WTC11 (cell line): Measurements from ENCODE around the gene MOB3B. TPM values are rescaled to one million over a fixed set of nuclear protein-coding genes. Genes with fewer than 3 reads are reported as not detected.

Experiments used
- ATAC-seq: fragments of 200-7000 bp; cut with Tn5 transposase; 2 replicates; pipeline ENCODE4 v1.10.0; 2021; ENCODE audit warnings: mild to moderate bottlenecking, moderate library complexity
- CTCF ChIA-PET: fragments of 300-600 bp; sonication (Branson Sonifier 250); formaldehyde crosslinking; loops from one replicate; lab custom pipeline; 2021; ENCODE audit warnings: antibody characterized with exemption; lab: Charles Lee
- POLR2A ChIA-PET: fragments of 350-600 bp; sonication (Branson Sonifier 250); formaldehyde crosslinking; loops from one replicate; lab custom pipeline; 2021; ENCODE audit warnings: antibody characterized with exemption; lab: Charles Lee
- DNase-seq: peaks from one replicate; pipeline ENCODE4 v3.0.0; 2021; ENCODE audit warnings: low spot score
- H3K27ac Mint-ChIP-seq: 2 replicates; pipeline ENCODE4 v1.8.0; 2021; ENCODE audit warnings: mixed read lengths
- H3K27me3 Mint-ChIP-seq: 2 replicates; pipeline ENCODE4 v1.8.0; 2021; ENCODE audit warnings: low read depth, mild to moderate bottlenecking, moderate library complexity, mixed read lengths
- H3K36me3 Mint-ChIP-seq: 2 replicates; pipeline ENCODE4 v1.8.0; 2021; ENCODE audit warnings: mixed read lengths
- H3K4me1 Mint-ChIP-seq: 2 replicates; pipeline ENCODE4 v1.8.0; 2022; ENCODE audit warnings: mixed read lengths
- H3K4me3 Mint-ChIP-seq: 2 replicates; pipeline ENCODE4 v1.8.0; 2021; ENCODE audit warnings: mild to moderate bottlenecking, moderate library complexity, mixed read lengths
- H3K9me3 Mint-ChIP-seq: 2 replicates; pipeline ENCODE4 v1.8.0; 2021; ENCODE audit warnings: mixed read lengths
- AR ChIP-seq: fragments of 250-450 bp; sonication (Bioruptor Pico); IDR thresholded peaks from 2 replicates; pipeline ENCODE4 v1.9.0; 2021; ENCODE audit warnings: mild to moderate bottlenecking
- ATF1 ChIP-seq: sonication (generic); formaldehyde crosslinking; IDR thresholded peaks from 2 replicates; pipeline ENCODE4 v1.8.1; 2023; ENCODE audit warnings: mild to moderate bottlenecking, moderate library complexity, missing genetic modification reagents
- CREB1 ChIP-seq: sonication (generic); formaldehyde crosslinking; IDR thresholded peaks from 2 replicates; pipeline ENCODE4 v1.8.0; 2023; ENCODE audit warnings: mild to moderate bottlenecking, missing genetic modification reagents
- ELF4 ChIP-seq: sonication (generic); formaldehyde crosslinking; IDR thresholded peaks from 2 replicates; pipeline ENCODE4 v1.8.1; 2022; ENCODE audit warnings: low read depth, mild to moderate bottlenecking, moderate library complexity, missing genetic modification reagents
- GABPB1 ChIP-seq: sonication (generic); formaldehyde crosslinking; IDR thresholded peaks from 2 replicates; pipeline ENCODE4 v1.8.1; 2023; ENCODE audit warnings: mild to moderate bottlenecking, missing genetic modification reagents
- JAZF1 ChIP-seq: fragments of 250-450 bp; sonication (Bioruptor Pico); IDR thresholded peaks from 2 replicates; pipeline ENCODE4 v1.9.0; 2021; ENCODE audit warnings: moderate library complexity, mild to moderate bottlenecking, inconsistent platforms
- MAX ChIP-seq: sonication (generic); formaldehyde crosslinking; IDR thresholded peaks from 2 replicates; pipeline ENCODE4 v1.8.0; 2022; ENCODE audit warnings: mild to moderate bottlenecking, missing genetic modification reagents
- MXD4 ChIP-seq: fragments of 250-450 bp; sonication (Bioruptor Pico); IDR thresholded peaks from 2 replicates; pipeline ENCODE4 v1.8.0; 2021; ENCODE audit warnings: mild to moderate bottlenecking, moderate library complexity, borderline replicate concordance
- NFYB ChIP-seq: sonication (generic); formaldehyde crosslinking; conservative IDR thresholded peaks from 2 replicates; pipeline ENCODE4 v1.8.0; 2022; ENCODE audit warnings: low read depth, missing genetic modification reagents
- NR1H2 ChIP-seq: sonication (generic); formaldehyde crosslinking; IDR thresholded peaks from 2 replicates; pipeline ENCODE4 v1.9.0; 2021; ENCODE audit warnings: mild to moderate bottlenecking, moderate library complexity, missing genetic modification reagents
- PRDM15 ChIP-seq: sonication (generic); formaldehyde crosslinking; IDR thresholded peaks from 2 replicates; pipeline ENCODE4 v1.8.0; 2022; ENCODE audit warnings: missing genetic modification reagents
- SMAD4 ChIP-seq: sonication (generic); formaldehyde crosslinking; IDR thresholded peaks from 2 replicates; pipeline ENCODE4 v1.8.0; 2022; ENCODE audit warnings: mild to moderate bottlenecking, missing genetic modification reagents
- ZNF416 ChIP-seq: fragments of 250-450 bp; sonication (Bioruptor Pico); IDR thresholded peaks from 2 replicates; pipeline ENCODE4 v1.9.0; 2021; ENCODE audit warnings: mild to moderate bottlenecking, inconsistent platforms
- total RNA-seq: library from RNA; stranded (reverse); gene quantifications from 3 replicates; pipeline ENCODE4 v1.2.3, GENCODE V29; 2021
- TF ChIP-seq, protein P1 (sequence below): sonication (generic); formaldehyde crosslinking; IDR thresholded peaks from 2 replicates; pipeline ENCODE4 v1.8.1; 2023; ENCODE audit warnings: mild to moderate bottlenecking, missing genetic modification reagents
- TF ChIP-seq, protein P2 (sequence below): sonication (generic); formaldehyde crosslinking; IDR thresholded peaks from 2 replicates; pipeline ENCODE4 v1.8.0; 2023; ENCODE audit warnings: mild to moderate bottlenecking, missing genetic modification reagents

Gene MOB3B
- total RNA-seq, 1 experiment from 2014 or later: 25.1 TPM

DNA sequence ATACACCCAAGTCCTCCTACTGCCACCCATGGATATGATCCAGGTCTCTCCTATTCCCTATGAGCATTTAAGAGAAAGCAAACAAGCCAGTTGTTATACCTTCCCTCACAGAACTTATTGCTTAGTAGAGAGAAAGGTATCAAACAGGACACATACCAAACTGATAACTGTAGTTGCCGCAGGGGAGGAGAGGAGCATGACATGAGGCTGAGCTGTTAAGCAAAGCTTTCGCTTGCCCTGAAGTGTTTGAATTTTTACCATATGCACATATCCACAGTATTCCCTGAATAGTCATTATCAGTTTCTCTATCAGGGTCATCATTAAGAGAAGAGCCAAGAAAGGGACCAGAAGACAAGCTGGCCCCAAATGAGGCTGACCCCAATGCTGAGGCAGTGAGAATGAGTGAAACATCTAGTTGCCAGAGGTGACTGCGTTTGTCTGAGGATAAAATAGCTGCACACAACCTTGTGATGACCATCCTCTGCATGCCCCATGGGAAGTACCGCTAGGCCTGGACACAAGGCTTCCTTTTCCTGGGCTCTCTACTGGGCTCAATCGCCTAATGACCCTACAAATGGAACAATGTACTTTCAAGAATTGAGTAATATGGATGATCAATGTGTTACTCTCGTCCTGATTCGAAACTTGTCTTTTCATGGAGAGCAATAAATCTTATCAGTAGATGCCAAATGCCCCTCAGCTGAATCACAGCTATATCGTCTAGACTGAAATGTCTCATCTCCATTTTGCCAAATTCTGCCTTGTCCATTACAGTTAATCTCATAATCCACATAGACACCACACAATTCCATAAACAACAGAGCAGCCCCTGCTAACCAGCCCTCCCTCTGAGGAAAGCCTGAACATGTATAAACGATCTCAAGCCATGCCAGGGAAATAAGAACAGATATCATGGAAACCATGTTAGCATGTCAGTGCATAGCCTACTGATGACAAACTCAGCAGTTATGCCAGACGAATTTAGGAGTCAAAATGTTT lies 9.8 kb downstream of the MOB3B start:
- ChIA-PET POLR2A (no interaction called here), CTCF (no interaction called here)
- DNase-seq: no peak
- ATAC-seq: no peak
- Mint-ChIP-seq H3K4me3 (no peak overlapping the region), H3K27ac (no peak overlapping the region), H3K27me3 (no peaks in the 10 kb centered on the region), H3K4me1 (peaks cover 52% of the 10 kb centered on the region), H3K9me3 (no peaks in the 10 kb centered on the region), H3K36me3 (peaks cover 5% of the 10 kb centered on the region; the same call in 1 of the 2 replicates)
- TF ChIP-seq AR (CRISPR knock-in tag): no peak
- no peak for TF ChIP-seq JAZF1 (CRISPR knock-in tag)
- no peak for TF ChIP-seq NFYB (CRISPR knock-in tag)
- TF ChIP-seq ELF4 (CRISPR knock-in tag): no peak
- TF ChIP-seq, protein P1, sequence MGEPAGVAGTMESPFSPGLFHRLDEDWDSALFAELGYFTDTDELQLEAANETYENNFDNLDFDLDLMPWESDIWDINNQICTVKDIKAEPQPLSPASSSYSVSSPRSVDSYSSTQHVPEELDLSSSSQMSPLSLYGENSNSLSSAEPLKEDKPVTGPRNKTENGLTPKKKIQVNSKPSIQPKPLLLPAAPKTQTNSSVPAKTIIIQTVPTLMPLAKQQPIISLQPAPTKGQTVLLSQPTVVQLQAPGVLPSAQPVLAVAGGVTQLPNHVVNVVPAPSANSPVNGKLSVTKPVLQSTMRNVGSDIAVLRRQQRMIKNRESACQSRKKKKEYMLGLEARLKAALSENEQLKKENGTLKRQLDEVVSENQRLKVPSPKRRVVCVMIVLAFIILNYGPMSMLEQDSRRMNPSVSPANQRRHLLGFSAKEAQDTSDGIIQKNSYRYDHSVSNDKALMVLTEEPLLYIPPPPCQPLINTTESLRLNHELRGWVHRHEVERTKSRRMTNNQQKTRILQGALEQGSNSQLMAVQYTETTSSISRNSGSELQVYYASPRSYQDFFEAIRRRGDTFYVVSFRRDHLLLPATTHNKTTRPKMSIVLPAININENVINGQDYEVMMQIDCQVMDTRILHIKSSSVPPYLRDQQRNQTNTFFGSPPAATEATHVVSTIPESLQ (CRISPR knock-in tag): no peak
- TF ChIP-seq MXD4: no peak
- no peak for TF ChIP-seq NR1H2 (CRISPR knock-in tag)
- no peak for TF ChIP-seq CREB1 (CRISPR knock-in tag)
- no peak for TF ChIP-seq PRDM15 (CRISPR knock-in tag)
- TF ChIP-seq GABPB1 (CRISPR knock-in tag): no peak
- TF ChIP-seq MAX (CRISPR knock-in tag): no peak
- no peak for TF ChIP-seq SMAD4 (CRISPR knock-in tag)
- no peak for TF ChIP-seq ATF1
- TF ChIP-seq, protein P2, sequence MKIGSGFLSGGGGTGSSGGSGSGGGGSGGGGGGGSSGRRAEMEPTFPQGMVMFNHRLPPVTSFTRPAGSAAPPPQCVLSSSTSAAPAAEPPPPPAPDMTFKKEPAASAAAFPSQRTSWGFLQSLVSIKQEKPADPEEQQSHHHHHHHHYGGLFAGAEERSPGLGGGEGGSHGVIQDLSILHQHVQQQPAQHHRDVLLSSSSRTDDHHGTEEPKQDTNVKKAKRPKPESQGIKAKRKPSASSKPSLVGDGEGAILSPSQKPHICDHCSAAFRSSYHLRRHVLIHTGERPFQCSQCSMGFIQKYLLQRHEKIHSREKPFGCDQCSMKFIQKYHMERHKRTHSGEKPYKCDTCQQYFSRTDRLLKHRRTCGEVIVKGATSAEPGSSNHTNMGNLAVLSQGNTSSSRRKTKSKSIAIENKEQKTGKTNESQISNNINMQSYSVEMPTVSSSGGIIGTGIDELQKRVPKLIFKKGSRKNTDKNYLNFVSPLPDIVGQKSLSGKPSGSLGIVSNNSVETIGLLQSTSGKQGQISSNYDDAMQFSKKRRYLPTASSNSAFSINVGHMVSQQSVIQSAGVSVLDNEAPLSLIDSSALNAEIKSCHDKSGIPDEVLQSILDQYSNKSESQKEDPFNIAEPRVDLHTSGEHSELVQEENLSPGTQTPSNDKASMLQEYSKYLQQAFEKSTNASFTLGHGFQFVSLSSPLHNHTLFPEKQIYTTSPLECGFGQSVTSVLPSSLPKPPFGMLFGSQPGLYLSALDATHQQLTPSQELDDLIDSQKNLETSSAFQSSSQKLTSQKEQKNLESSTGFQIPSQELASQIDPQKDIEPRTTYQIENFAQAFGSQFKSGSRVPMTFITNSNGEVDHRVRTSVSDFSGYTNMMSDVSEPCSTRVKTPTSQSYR (CRISPR knock-in tag): no peak
- TF ChIP-seq ZNF416 (CRISPR knock-in tag): no peak
